ENCODE measurements around the gene COX11. TPM values are rescaled to one million over a fixed set of nuclear protein-coding genes. Genes with fewer than 3 reads are reported as not detected.

Gene COX11
- polyA plus RNA-seq, 1 donor: 126 TPM

Other genes with a start within 250 kb of the COX11 start
- 118 TPM for gene TOM1L1, start 67.8 kb downstream of the COX11 start, polyA plus RNA-seq (ENCODE audit: insufficient read length)
- gene STXBP4, start 111 bp upstream of the COX11 start, polyA plus RNA-seq (ENCODE audit: insufficient read length): 22.1 TPM

Data from left kidney (tissue), 1 donor.